MM.1S (cell line): ENCODE measurements around the gene MEX3C.

ENCODE experiments used
- DNase-seq: peaks from one replicate; pipeline ENCODE4 v3.0.0-alpha.2; 2015
- H2AFZ ChIP-seq: fragments of 300-600 bp; sonication (generic); 2 replicates; pipeline ENCODE4 v1.6.0; 2016; ENCODE audit warnings: antibody characterized with exemption, low read length
- H3F3A ChIP-seq: fragments of 300-600 bp; sonication (generic); 2 replicates; pipeline ENCODE4 v1.6.1; 2016; ENCODE audit warnings: mild to moderate bottlenecking, antibody characterized with exemption, low read length, moderate library complexity, mixed read lengths; ENCODE audit not compliant: insufficient read depth
- H3K27ac ChIP-seq: fragments of 300-600 bp; sonication (generic); 2 replicates; pipeline ENCODE4 v1.5.1; 2016; ENCODE audit warnings: mild to moderate bottlenecking, low read length
- H3K27me3 ChIP-seq: fragments of 300-600 bp; sonication (generic); replicated peaks from 2 replicates; pipeline ENCODE4 v1.6.0; 2016; ENCODE audit warnings: low read length; ENCODE audit not compliant: insufficient read depth
- H3K36me3 ChIP-seq: fragments of 300-600 bp; sonication (generic); replicated peaks from 2 replicates; pipeline ENCODE4 v1.6.1; 2016; ENCODE audit warnings: mild to moderate bottlenecking, low read length, mixed read lengths; ENCODE audit not compliant: insufficient read depth
- H3K4me1 ChIP-seq: fragments of 300-600 bp; sonication (generic); 2 replicates; pipeline ENCODE4 v1.6.1; 2016; ENCODE audit warnings: low read length, mixed read lengths
- H3K4me2 ChIP-seq: fragments of 300-600 bp; sonication (generic); 2 replicates; pipeline ENCODE4 v1.6.0; 2016; ENCODE audit warnings: low read depth, low read length
- H3K4me3 ChIP-seq: fragments of 300-600 bp; sonication (generic); 2 replicates; pipeline ENCODE4 v1.5.1; 2016; ENCODE audit warnings: low read length, mixed read lengths
- H3K79me2 ChIP-seq: fragments of 300-600 bp; sonication (generic); 2 replicates; pipeline ENCODE4 v1.6.1; 2016; ENCODE audit warnings: mixed run types, low read length, mixed read lengths
- H3K9ac ChIP-seq: fragments of 300-600 bp; sonication (generic); 2 replicates; pipeline ENCODE4 v1.6.1; 2016; ENCODE audit warnings: low read length, mixed read lengths
- H3K9me2 ChIP-seq: fragments of 300-600 bp; sonication (generic); replicated peaks from 2 replicates; pipeline ENCODE4 v1.6.1; 2016; ENCODE audit warnings: mild to moderate bottlenecking, low read length, mixed read lengths; ENCODE audit not compliant: insufficient read depth
- H3K9me3 ChIP-seq: fragments of 300-600 bp; sonication (generic); replicated peaks from 2 replicates; pipeline ENCODE4 v1.6.1; 2016; ENCODE audit warnings: mild to moderate bottlenecking, low read length, mixed read lengths; ENCODE audit not compliant: insufficient read depth
- H4K20me1 ChIP-seq: fragments of 300-600 bp; sonication (generic); 2 replicates; pipeline ENCODE4 v1.6.1; 2016; ENCODE audit warnings: mild to moderate bottlenecking, low read length, moderate library complexity, mixed read lengths; ENCODE audit not compliant: insufficient read depth
- CTCF ChIP-seq: fragments of 300-600 bp; sonication (generic); IDR thresholded peaks from 2 replicates; pipeline ENCODE4 v1.5.1; 2016; ENCODE audit warnings: antibody characterized with exemption, low read length, mixed read lengths
- EZH2 ChIP-seq: fragments of 300-600 bp; sonication (generic); optimal IDR thresholded peaks from 2 replicates; pipeline ENCODE3; 2017; ENCODE audit warnings: low read depth, mild to moderate bottlenecking, antibody characterized with exemption, low read length, mixed read lengths
- EZH2phosphoT487 ChIP-seq: fragments of 300-600 bp; sonication (generic); IDR thresholded peaks from 2 replicates; pipeline ENCODE4 v1.6.1; 2018; ENCODE audit warnings: antibody characterized with exemption, low read length

MEX3C gene

GRCh38 chr18:51153659-51154371 is 43.7 kb downstream of the MEX3C start:
- Histone ChIP-seq H3K9me3 (no peaks in the 10 kb centered on the region), H3K4me2 (peak overlapping the region; percentile 63), H3K27ac (peak overlapping the region; percentile 93), H3K27me3 (no peaks in the 10 kb centered on the region), H3K4me3 (peak overlapping the region; percentile 48), H3K79me2 (no peaks in the 10 kb centered on the region), H3K36me3 (no peaks in the 10 kb centered on the region), H3K9me2 (no peaks in the 10 kb centered on the region), H3F3A (peaks cover 39% of the 10 kb centered on the region), H3K4me1 (peaks cover 31% of the 10 kb centered on the region), H2AFZ (peak overlapping the region; percentile 69), H3K9ac (peak overlapping the region; percentile 82), H4K20me1 (no peaks in the 10 kb centered on the region)
- DNase-seq: peak; percentile 96
- no peak for TF ChIP-seq CTCF
- no peak for TF ChIP-seq EZH2phosphoT487
- no peak for TF ChIP-seq EZH2

GRCh38 chr18:51151568-51152511 is 45.6 kb downstream of the MEX3C start:
- Histone ChIP-seq H3K9me2 (no peaks in the 10 kb centered on the region), H3K9me3 (no peaks in the 10 kb centered on the region), H3K9ac (peak overlapping the region; percentile 82), H3K4me3 (peak overlapping the region; percentile 56), H3K36me3 (no peaks in the 10 kb centered on the region), H3F3A (peaks cover 39% of the 10 kb centered on the region), H2AFZ (peak overlapping the region; percentile 80), H3K4me1 (peaks cover 31% of the 10 kb centered on the region), H3K27me3 (no peaks in the 10 kb centered on the region), H3K79me2 (no peaks in the 10 kb centered on the region), H4K20me1 (no peaks in the 10 kb centered on the region), H3K27ac (peak overlapping the region; percentile 93), H3K4me2 (peak overlapping the region; percentile 63)
- DNase-seq: peak; percentile 76
- TF ChIP-seq CTCF (peak; percentile 37), EZH2 (no peak)

- peak overlapping the region; percentile 93; the same call in 1 of the 2 replicates for H3K27ac ChIP-seq
- peak overlapping the region; percentile 63; the same call in 1 of the 2 replicates for H3K4me2 ChIP-seq
- H3K27me3 ChIP-seq: no peaks in the 10 kb centered on the region
- no peaks in the 10 kb centered on the region for H3K9me3 ChIP-seq
- H3F3A ChIP-seq: peaks cover 39% of the 10 kb centered on the region
- no peaks in the 10 kb centered on the region for H4K20me1 ChIP-seq
- no peak overlapping the region for H3K4me3 ChIP-seq
- H2AFZ ChIP-seq: no peak overlapping the region
- H3K79me2 ChIP-seq: no peaks in the 10 kb centered on the region
- DNase-seq: no peak
- H3K36me3 ChIP-seq: no peaks in the 10 kb centered on the region
- no peak for TF ChIP-seq CTCF
- TF ChIP-seq EZH2phosphoT487: no peak
- TF ChIP-seq EZH2: no peak
- H3K4me1 ChIP-seq: peaks cover 31% of the 10 kb centered on the region
- H3K9me2 ChIP-seq: no peaks in the 10 kb centered on the region
- H3K9ac ChIP-seq: no peak overlapping the region
Measured at GRCh38 chr18:51151185-51151567, 46.3 kb downstream of the MEX3C start.
